IMR-90 (cell line): ENCODE results near the gene TMEM248. TPM values are rescaled to one million over a fixed set of nuclear protein-coding genes. Genes with fewer than 3 reads are reported as not detected.
"Not testable (repeated sequence)": the region's sequence is repeated elsewhere in the genome, so short reads cannot be mapped to it uniquely, and the experiment has no call there.

Experiments used
- ATAC-seq: fragments of 200-7000 bp; cut with Tn5 transposase; 2 replicates; pipeline ENCODE4 v1.9.1; 2020; ENCODE audit warnings: low read depth, mild to moderate bottlenecking, moderate library complexity
- BruUV-seq: library from RNA; stranded (reverse); fragments of 400-500 nt; replicated peaks from 2 replicates; lab custom pipeline; 2021; lab: Mats Ljungman, UMichigan
- CTCF ChIA-PET: fragments of 300-600 bp; formaldehyde crosslinking; extraction: SDS; loops from one replicate; lab custom pipeline; 2021; ENCODE audit warnings: antibody characterized with exemption; lab: Yijun Ruan, JAX
- POLR2A ChIA-PET: fragments of 300-600 bp; sonication (Branson Sonifier 250); formaldehyde crosslinking; loops from one replicate; lab custom pipeline; 2022; ENCODE audit warnings: antibody characterized with exemption; ENCODE audit not compliant: unreplicated experiment; lab: Charles Lee
- DNase-seq: peaks from one replicate; pipeline ENCODE4 v3.0.0; 2013
- H2AFZ ChIP-seq: replicated peaks from 2 replicates; pipeline ENCODE3; 2013; ENCODE audit warnings: low read length, mild to moderate bottlenecking; ENCODE audit not compliant: poor library complexity
- H2AK5ac ChIP-seq: 2 replicates; pipeline ENCODE4 v1.6.1; 2013; ENCODE audit warnings: low read depth, low read length, inconsistent platforms
- H2AK9ac ChIP-seq: replicated peaks from 2 replicates; pipeline ENCODE3; 2013; ENCODE audit warnings: mild to moderate bottlenecking, low read depth, low read length, moderate library complexity; ENCODE audit not compliant: poor library complexity
- H2BK120ac ChIP-seq: 2 replicates; pipeline ENCODE4 v1.6.1; 2013; ENCODE audit warnings: low read depth, low read length, inconsistent platforms
- H2BK15ac ChIP-seq: 3 replicates; pipeline ENCODE4 v1.6.1; 2013; ENCODE audit warnings: low read depth, low read length, inconsistent platforms
- H2BK20ac ChIP-seq: 2 replicates; pipeline ENCODE4 v1.6.1; 2013; ENCODE audit warnings: low read depth, mild to moderate bottlenecking, inconsistent platforms, low read length, moderate library complexity
- H2BK5ac ChIP-seq: 2 replicates; pipeline ENCODE4 v1.6.1; 2013; ENCODE audit warnings: mild to moderate bottlenecking, low read depth, low read length, inconsistent platforms; ENCODE audit not compliant: poor library complexity, severe bottlenecking
- H3K14ac ChIP-seq: replicated peaks from 2 replicates; pipeline ENCODE4 v1.6.1; 2013; ENCODE audit warnings: low read depth, low read length, inconsistent platforms
- H3K18ac ChIP-seq: 2 replicates; pipeline ENCODE4 v1.6.1; 2013; ENCODE audit warnings: low read depth, low read length, control low read depth
- H3K23ac ChIP-seq: 2 replicates; pipeline ENCODE4 v1.6.1; 2013; ENCODE audit warnings: low read depth, low read length, inconsistent platforms
- H3K27ac ChIP-seq: 2 replicates; pipeline ENCODE4 v1.5.1; 2013; ENCODE audit warnings: mild to moderate bottlenecking, control low read depth, low read length; ENCODE audit not compliant: insufficient read depth
- H3K27me3 ChIP-seq: 2 replicates; pipeline ENCODE4 v1.6.1; 2013; ENCODE audit warnings: low read length; ENCODE audit not compliant: control insufficient read depth, insufficient read depth
- H3K36me3 ChIP-seq: 2 replicates; pipeline ENCODE4 v1.6.1; 2013; ENCODE audit warnings: low read length, mixed read lengths; ENCODE audit not compliant: control insufficient read depth, insufficient read depth
- H3K4ac ChIP-seq: 2 replicates; pipeline ENCODE4 v1.6.1; 2013; ENCODE audit warnings: low read depth, low read length, inconsistent platforms
- H3K4me1 ChIP-seq: 2 replicates; pipeline ENCODE4 v1.6.1; 2013; ENCODE audit warnings: low read length, mixed read lengths; ENCODE audit not compliant: control insufficient read depth, insufficient read depth
- H3K4me2 ChIP-seq: 2 replicates; pipeline ENCODE4 v1.6.1; 2013; ENCODE audit warnings: low read depth, mild to moderate bottlenecking, control low read depth, low read length, moderate library complexity
- H3K4me3 ChIP-seq: 2 replicates; pipeline ENCODE4 v1.5.1; 2013; ENCODE audit warnings: low read depth, mild to moderate bottlenecking, control low read depth, low read length, moderate library complexity; ENCODE audit not compliant: insufficient read depth
- H3K56ac ChIP-seq: 2 replicates; pipeline ENCODE4 v1.6.1; 2013; ENCODE audit warnings: low read length, inconsistent platforms; ENCODE audit not compliant: insufficient read depth; ENCODE audit errors: extremely low read depth
- H3K79me1 ChIP-seq, 2 experiments: 2 replicates each; pipeline ENCODE4 v1.6.1; 2013; ENCODE audit warnings: low read length in 2 of 2, inconsistent platforms in 1 of 2, low read depth in 1 of 2
- H3K9ac ChIP-seq: 2 replicates; pipeline ENCODE4 v1.6.1; 2013; ENCODE audit warnings: low read depth, low read length, control low read depth
- H3K9me1 ChIP-seq: 2 replicates; pipeline ENCODE4 v1.6.1; 2013; ENCODE audit warnings: low read length, inconsistent platforms; ENCODE audit not compliant: insufficient read depth
- H3K9me3 ChIP-seq: 2 replicates; pipeline ENCODE4 v1.6.1; 2013; ENCODE audit warnings: low read length; ENCODE audit not compliant: control insufficient read depth, insufficient read depth
- H4K20me1 ChIP-seq: 2 replicates; pipeline ENCODE4 v1.6.1; 2013; ENCODE audit warnings: low read length, inconsistent platforms; ENCODE audit not compliant: insufficient read depth
- H4K5ac ChIP-seq: 2 replicates; pipeline ENCODE4 v1.6.1; 2013; ENCODE audit warnings: mild to moderate bottlenecking, low read depth, low read length, control low read depth
- H4K8ac ChIP-seq, 2 experiments: 2 replicates each; pipeline ENCODE4 v1.6.1; 2013; ENCODE audit warnings: low read depth in 2 of 2, low read length in 2 of 2, control low read depth in 1 of 2, inconsistent platforms in 1 of 2
- H4K91ac ChIP-seq: 2 replicates; pipeline ENCODE4 v1.6.1; 2013; ENCODE audit warnings: low read depth, low read length, inconsistent platforms; ENCODE audit not compliant: insufficient read depth
- ELK1 ChIP-seq: fragments of 150-350 bp; IDR thresholded peaks from 2 replicates; pipeline ENCODE4 v1.6.1; 2016; ENCODE audit warnings: low read depth, mild to moderate bottlenecking, low read length, moderate library complexity, borderline replicate concordance
- FOS ChIP-seq: fragments of 150-350 bp; IDR thresholded peaks from 2 replicates; pipeline ENCODE4 v1.6.1; 2016; ENCODE audit warnings: low read depth, low read length
- RFX5 ChIP-seq: IDR thresholded peaks from 2 replicates; pipeline ENCODE4 v1.8.0; 2012; ENCODE audit warnings: low read depth, mild to moderate bottlenecking, low read length, moderate library complexity
- USF2 ChIP-seq: fragments of 150-350 bp; IDR thresholded peaks from 2 replicates; pipeline ENCODE4 v1.6.1; 2017; ENCODE audit warnings: mild to moderate bottlenecking, antibody characterized with exemption, low read length, low read depth
- WGBS, 2 experiments: methylation state at CpG; one replicate each; pipeline versions ENCODE4 v1.1.5 to v1.1.7; 2013; ENCODE audit warnings: missing lambda C conversion rate in 2 of 2; ENCODE audit not compliant: insufficient read length in 1 of 2; ENCODE audit errors: extremely low coverage in 2 of 2; 5-methylcytosine and 5-hydroxymethylcytosine counted together
- dilution Hi-C: fragments of 300-500 bp; cut with HindIII; formaldehyde crosslinking; loops from one replicate; pipeline ENCODE4 v1.14.3; 2018; ENCODE audit warnings: low sequenced_read_pairs; ENCODE audit not compliant: unreplicated experiment
- in situ Hi-C: fragments of 300-500 bp; cut with MboI; formaldehyde crosslinking; loops from 3 replicates; pipeline ENCODE4 v1.14.3; 2019; ENCODE audit warnings: low sequenced_read_pairs, inconsistent platforms, mixed read lengths
- intact Hi-C: fragments of 100-400 bp; cut with micrococcal nuclease; formaldehyde crosslinking; loops from 2 replicates; pipeline ENCODE4 v1.10.0; 2022
- polyA plus RNA-seq, 3 experiments: library from polyadenylated mRNA; depleted of rRNA; stranded (reverse); fragments of >200 nt; gene quantifications; 2 replicates each; pipeline ENCODE4 v1.2.3, GENCODE V29; 2012; ENCODE audit warnings: low replicate concordance in 1 of 3
- total RNA-seq: library from RNA; depleted of rRNA; stranded (reverse); fragments of >200 nt; gene quantifications from 2 replicates; pipeline ENCODE4 v1.2.3, GENCODE V29; 2012

The TMEM248 gene
- total and polyA plus RNA-seq, 2 of the 4 experiments (the other 2 are of a cell fraction), result 103 to 175 TPM

DNA sequence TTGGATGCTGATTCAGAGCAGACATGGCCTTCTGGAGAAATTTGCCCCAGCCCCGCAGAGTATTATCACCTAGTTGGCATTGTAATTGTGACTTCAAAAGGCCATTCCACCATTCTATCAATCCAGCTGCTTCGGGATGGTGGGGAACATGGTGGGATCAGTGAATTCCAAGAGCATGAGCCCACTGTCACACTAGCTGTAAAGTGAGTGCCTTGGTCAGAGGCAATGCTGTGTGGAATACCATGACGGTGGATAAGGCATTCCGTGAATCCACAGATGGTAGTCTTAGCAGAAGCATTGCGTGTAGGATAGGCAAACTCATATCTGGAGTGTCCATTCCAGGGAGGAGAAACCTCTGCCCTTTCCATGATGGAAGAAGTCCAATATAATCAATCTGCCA lies 13.3 kb upstream of the TMEM248 start:
- Histone ChIP-seq H4K8ac (no peak overlapping the region), H3K4me2 (no peak overlapping the region), H4K91ac (no peak overlapping the region), H2AFZ (no peak overlapping the region), H2BK15ac (no peak overlapping the region), H3K4me1 (no peaks in the 10 kb centered on the region), H2AK9ac (no peak overlapping the region), H3K18ac (no peak overlapping the region), H3K4me3 (no peak overlapping the region), H3K14ac (no peak overlapping the region), H3K9me3 (no peaks in the 10 kb centered on the region), H3K27me3 (no peaks in the 10 kb centered on the region), H4K5ac (no peak overlapping the region), H3K9ac (no peak overlapping the region), H3K79me1 (no peaks in the 10 kb centered on the region), H3K4ac (no peak overlapping the region), H3K9me1 (no peaks in the 10 kb centered on the region), H2BK120ac (no peak overlapping the region), H3K27ac (no peak overlapping the region), H3K36me3 (no peaks in the 10 kb centered on the region), H3K56ac (no peak overlapping the region), H2AK5ac (no peak overlapping the region), H3K23ac (no peak overlapping the region), H4K20me1 (no peaks in the 10 kb centered on the region), H2BK5ac (no peak overlapping the region), H2BK20ac (no peak overlapping the region)
- 100% methylated on average over 2 of the region's 5 CpGs; no CpG with 5 or more reads in 1 of the 2 experiments for WGBS, 2 experiments
- in situ Hi-C loops (no loop called here), dilution Hi-C loops (no loop called here), intact Hi-C loops (no loop called here)
- ATAC-seq (no peak), DNase-seq (no peak)
- TF ChIP-seq RFX5 (no peak), USF2 (no peak), ELK1 (no peak), FOS (no peak)
- ChIA-PET POLR2A (no interaction called here), CTCF (no interaction called here)
- no TSS peak for BruUV-seq

- H4K8ac ChIP-seq, H4K5ac ChIP-seq, H3K36me3 ChIP-seq, H3K27ac ChIP-seq, H3K14ac ChIP-seq, H3K23ac ChIP-seq, dilution Hi-C loops, H3K4me1 ChIP-seq, H2BK15ac ChIP-seq, H3K18ac ChIP-seq, POLR2A ChIA-PET, H4K91ac ChIP-seq, H3K4me2 ChIP-seq, H3K4me3 ChIP-seq, H3K4ac ChIP-seq, intact Hi-C loops, H3K79me1 ChIP-seq, DNase-seq, H3K56ac ChIP-seq, H3K9me1 ChIP-seq, ATAC-seq, in situ Hi-C loops, CTCF ChIA-PET, BruUV-seq, H4K20me1 ChIP-seq, H2BK5ac ChIP-seq, H3K27me3 ChIP-seq, H2AK9ac ChIP-seq, H2BK120ac ChIP-seq, H3K9ac ChIP-seq, H3K9me3 ChIP-seq, H2AFZ ChIP-seq, H2AK5ac ChIP-seq, H2BK20ac ChIP-seq: not testable (repeated sequence)
- WGBS, 2 experiments, result no CpG with 5 or more reads among the region's 4 CpGs
Measured at GRCh38 chr7:66908598-66908997, 12.4 kb upstream of the TMEM248 start.
